Stimulated activated naive CD8-positive, alpha-beta T cell treated with anti-CD3 and anti-CD28 coated beads, Interleukin-15, Interleukin-2, amounts not matched to agents 100 ng/mL and 50 ng/mL, for 24 hours (primary cell): ENCODE measurements around the gene FADS1.
A peak's percentile ranks its signal among the peaks of the same experiment; 100 is the strongest.

Source experiments
- H3K27ac Mint-ChIP-seq: one replicate; pipeline ENCODE4 v1.8.0; 2021; ENCODE audit warnings: mild to moderate bottlenecking, mixed read lengths
- H3K27me3 Mint-ChIP-seq: one replicate; pipeline ENCODE4 v1.8.0; 2021; ENCODE audit warnings: mixed read lengths
- H3K36me3 Mint-ChIP-seq: one replicate; pipeline ENCODE4 v1.8.0; 2021; ENCODE audit warnings: low read depth, mixed read lengths
- H3K4me1 Mint-ChIP-seq: one replicate; pipeline ENCODE4 v1.8.0; 2021; ENCODE audit warnings: low read depth, mixed read lengths
- H3K4me3 Mint-ChIP-seq: one replicate; pipeline ENCODE4 v1.8.0; 2021; ENCODE audit warnings: mild to moderate bottlenecking, mixed read lengths
- H3K9me3 Mint-ChIP-seq: one replicate; pipeline ENCODE4 v1.8.0; 2021; ENCODE audit warnings: mixed read lengths

The FADS1 gene

DNA sequence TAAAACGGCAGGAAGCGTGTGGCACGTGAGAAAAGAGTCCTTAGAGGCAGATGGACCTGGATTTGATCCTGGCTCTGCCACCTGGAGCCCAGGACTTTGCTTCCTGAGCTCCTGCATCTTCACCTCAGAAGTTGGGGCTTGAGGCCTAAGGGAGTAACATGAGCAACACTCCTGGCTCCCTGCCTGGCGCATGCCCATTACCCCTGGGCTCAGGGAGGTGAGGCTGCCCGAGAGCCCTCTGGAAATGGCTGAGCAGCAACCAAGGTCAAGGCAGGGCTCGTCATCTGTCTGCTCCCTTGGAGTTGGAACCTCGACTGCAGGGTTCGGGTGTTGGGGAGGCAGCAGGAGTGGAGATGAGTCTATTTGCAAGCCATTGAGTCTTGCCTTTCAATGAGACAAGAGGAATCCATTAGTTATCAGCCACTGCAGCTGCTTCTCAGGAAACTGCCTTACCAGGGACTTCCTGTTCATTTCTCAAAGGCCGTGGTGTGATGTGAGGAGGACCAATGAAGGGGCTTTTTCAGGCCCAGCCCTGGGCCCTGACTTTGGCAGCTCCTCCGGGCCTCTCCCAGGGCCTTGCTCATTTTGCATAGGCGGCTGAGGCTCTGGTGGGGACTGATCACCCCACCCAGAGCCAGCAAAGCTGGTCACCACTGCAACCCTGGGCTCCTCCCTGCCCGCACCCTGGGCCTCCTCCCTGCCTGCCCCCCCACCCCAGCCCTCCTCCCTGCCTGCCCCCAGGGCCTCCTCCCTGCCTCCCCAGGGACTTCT is 17.7 kb upstream of the FADS1 start:
- Mint-ChIP-seq H3K36me3 (peaks cover under 1% of the 10 kb centered on the region), H3K27ac (peak overlapping the region; percentile 56), H3K4me1 (peaks cover 35% of the 10 kb centered on the region), H3K27me3 (peaks cover 22% of the 10 kb centered on the region), H3K4me3 (no peak overlapping the region), H3K9me3 (no peaks in the 10 kb centered on the region)

DNA sequence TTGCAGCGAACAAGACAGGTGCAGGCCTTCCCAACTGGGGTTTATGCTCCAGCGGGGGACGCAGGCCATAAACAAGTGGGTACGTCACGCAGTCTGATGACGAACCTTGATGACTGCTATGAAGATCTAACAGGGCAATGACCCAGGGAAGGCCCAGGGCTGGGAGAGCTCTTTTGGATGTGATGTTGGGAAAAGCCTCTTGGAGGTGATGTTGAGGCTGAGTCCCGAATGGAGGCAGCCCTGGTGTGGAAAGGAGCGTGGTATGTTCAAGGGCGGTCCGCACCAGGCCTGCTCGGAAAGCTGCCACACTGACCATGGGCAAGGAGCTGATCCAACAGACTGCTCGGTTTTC is 17.1 kb upstream of the FADS1 start:
- peaks cover 26% of the 10 kb centered on the region for H3K27me3 Mint-ChIP-seq
- H3K9me3 Mint-ChIP-seq = no peaks in the 10 kb centered on the region
- no peak overlapping the region for H3K4me3 Mint-ChIP-seq
- H3K27ac Mint-ChIP-seq = peak overlapping the region; percentile 56
- H3K36me3 Mint-ChIP-seq = no peaks in the 10 kb centered on the region
- peaks cover 38% of the 10 kb centered on the region for H3K4me1 Mint-ChIP-seq

GRCh38 chr11:61833471-61833870 is 16.7 kb upstream of the FADS1 start:
- Mint-ChIP-seq H3K36me3 (no peaks in the 10 kb centered on the region), H3K4me3 (peak overlapping the region; percentile 37), H3K9me3 (no peaks in the 10 kb centered on the region), H3K27me3 (peaks cover 26% of the 10 kb centered on the region), H3K27ac (peak overlapping the region; percentile 74), H3K4me1 (peaks cover 41% of the 10 kb centered on the region)

DNA sequence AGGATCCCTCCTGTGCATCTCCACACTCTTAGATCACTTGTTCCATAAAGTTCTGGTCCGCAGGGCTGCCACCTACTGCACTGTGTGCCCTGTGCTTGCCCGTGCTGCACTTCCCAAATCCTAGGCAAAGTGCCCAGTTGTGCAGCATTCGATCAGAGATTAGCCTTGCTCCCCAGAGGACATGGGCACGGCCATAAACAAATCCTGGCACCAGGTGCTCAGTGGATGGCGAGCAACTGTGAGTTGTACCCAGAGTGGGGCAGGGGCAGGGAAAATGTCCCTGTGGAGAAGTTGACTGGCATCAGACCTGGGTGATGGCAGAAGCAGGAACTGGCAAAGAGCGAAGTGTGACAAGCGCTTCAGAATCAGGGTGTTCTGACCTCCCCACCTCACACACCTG is 16.0 kb upstream of the FADS1 start:
- H3K4me1 Mint-ChIP-seq = peaks cover 46% of the 10 kb centered on the region
- H3K4me3 Mint-ChIP-seq = no peak overlapping the region
- H3K36me3 Mint-ChIP-seq = no peaks in the 10 kb centered on the region
- H3K9me3 Mint-ChIP-seq = no peaks in the 10 kb centered on the region
- H3K27me3 Mint-ChIP-seq = peaks cover 26% of the 10 kb centered on the region
- no peak overlapping the region for H3K27ac Mint-ChIP-seq

- H3K27ac Mint-ChIP-seq = no peak overlapping the region
- peaks cover 27% of the 10 kb centered on the region for H3K27me3 Mint-ChIP-seq
- no peaks in the 10 kb centered on the region for H3K9me3 Mint-ChIP-seq
- peaks cover 48% of the 10 kb centered on the region for H3K4me1 Mint-ChIP-seq
- no peaks in the 10 kb centered on the region for H3K36me3 Mint-ChIP-seq
- H3K4me3 Mint-ChIP-seq = no peak overlapping the region
Measured at GRCh38 chr11:61832207-61832606, 15.4 kb upstream of the FADS1 start.

- Mint-ChIP-seq H3K9me3 (no peaks in the 10 kb centered on the region), H3K4me3 (peak overlapping the region; percentile 14), H3K4me1 (peaks cover 47% of the 10 kb centered on the region), H3K27me3 (peaks cover 39% of the 10 kb centered on the region), H3K36me3 (no peaks in the 10 kb centered on the region), H3K27ac (no peak overlapping the region)
Measured at GRCh38 chr11:61830237-61831105, 13.7 kb upstream of the FADS1 start.

DNA sequence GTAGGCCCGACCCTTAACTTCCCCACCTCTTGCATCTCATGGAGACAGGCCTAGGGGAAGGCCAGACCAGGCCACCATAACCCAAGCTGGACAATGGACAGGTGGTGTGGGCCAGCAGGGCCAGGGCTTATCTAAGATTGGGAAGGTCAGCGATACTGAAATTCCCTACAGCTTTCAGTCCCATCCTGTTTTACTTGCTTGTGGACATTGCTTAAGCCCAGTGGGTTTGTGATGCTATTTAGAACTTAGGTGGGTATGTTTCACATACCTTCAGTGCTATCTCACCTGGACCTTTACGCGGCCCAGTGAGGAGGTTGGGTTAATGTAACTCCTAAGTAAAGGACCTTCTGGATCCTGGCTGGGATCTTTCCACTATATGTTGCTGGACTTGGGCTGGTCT is 13.0 kb upstream of the FADS1 start:
- no peaks in the 10 kb centered on the region for H3K9me3 Mint-ChIP-seq
- peaks cover 41% of the 10 kb centered on the region for H3K4me1 Mint-ChIP-seq
- H3K27me3 Mint-ChIP-seq = peaks cover 39% of the 10 kb centered on the region
- peak overlapping the region; percentile 85 for H3K4me3 Mint-ChIP-seq
- no peaks in the 10 kb centered on the region for H3K36me3 Mint-ChIP-seq
- H3K27ac Mint-ChIP-seq = no peak overlapping the region

- H3K27me3 Mint-ChIP-seq = peaks cover 43% of the 10 kb centered on the region
- peak overlapping the region; percentile 85 for H3K4me3 Mint-ChIP-seq
- H3K9me3 Mint-ChIP-seq = no peaks in the 10 kb centered on the region
- H3K4me1 Mint-ChIP-seq = peaks cover 31% of the 10 kb centered on the region
- H3K36me3 Mint-ChIP-seq = no peaks in the 10 kb centered on the region
- no peak overlapping the region for H3K27ac Mint-ChIP-seq
Measured at GRCh38 chr11:61828629-61829407, 12.0 kb upstream of the FADS1 start.

DNA sequence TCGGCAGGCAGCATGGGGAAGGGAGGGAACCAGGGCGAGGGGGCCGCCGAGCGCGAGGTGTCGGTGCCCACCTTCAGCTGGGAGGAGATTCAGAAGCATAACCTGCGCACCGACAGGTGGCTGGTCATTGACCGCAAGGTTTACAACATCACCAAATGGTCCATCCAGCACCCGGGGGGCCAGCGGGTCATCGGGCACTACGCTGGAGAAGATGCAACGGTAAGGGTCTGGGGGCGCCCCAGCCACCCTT is 11.5 kb upstream of the FADS1 start:
- Mint-ChIP-seq H3K27ac (peak overlapping the region; percentile 58), H3K27me3 (peaks cover 43% of the 10 kb centered on the region), H3K9me3 (no peaks in the 10 kb centered on the region), H3K4me1 (peaks cover 26% of the 10 kb centered on the region), H3K4me3 (peak overlapping the region; percentile 85), H3K36me3 (no peaks in the 10 kb centered on the region)

DNA sequence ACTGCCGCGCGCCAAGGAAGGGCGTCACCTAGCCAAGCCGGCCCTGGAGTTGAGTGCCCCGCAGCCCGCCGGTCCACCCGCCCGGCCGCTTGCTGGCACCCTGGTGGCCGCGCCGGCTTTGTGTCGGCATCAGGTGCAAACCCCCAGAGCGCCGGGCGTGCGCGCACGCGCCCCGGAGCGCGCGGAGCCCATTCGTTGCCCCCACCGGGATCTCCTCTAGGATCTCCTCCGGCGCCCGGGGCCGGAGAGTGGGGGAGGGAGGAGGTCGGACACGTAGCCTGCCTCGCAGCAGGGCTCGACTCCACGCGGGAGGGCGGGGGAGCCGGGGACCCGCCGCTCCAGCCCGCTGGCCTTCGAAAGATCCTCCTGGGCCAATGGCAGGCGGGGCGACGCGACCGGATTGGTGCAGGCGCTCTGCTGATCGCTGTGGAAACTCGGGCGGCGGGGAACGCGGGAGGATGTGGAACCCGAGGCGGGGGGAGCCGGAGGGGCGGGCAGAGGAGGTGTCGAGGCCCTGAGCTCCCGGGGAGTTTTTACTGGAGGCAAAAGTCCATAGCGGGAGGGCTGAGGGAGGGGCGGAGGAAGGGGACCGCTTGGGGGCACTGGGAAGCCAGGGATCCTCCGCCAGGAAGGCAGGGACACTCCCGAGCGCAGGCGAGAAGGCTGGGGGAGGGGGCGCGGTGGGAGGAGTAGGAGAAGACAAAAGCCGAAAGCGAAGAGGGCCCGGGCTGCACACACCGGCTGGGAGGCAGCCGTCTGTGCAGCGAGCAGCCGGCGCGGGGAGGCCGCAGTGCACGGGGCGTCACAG is 11.0 kb upstream of the FADS1 start, which contains the start of gene FADS2:
Gene FADS2, plus strand, starts transcription at position 730 of the 808 bp plus-strand sequence. CDS start 91 bp downstream, outside the sequence.
- Mint-ChIP-seq H3K4me1 (peaks cover 24% of the 10 kb centered on the region), H3K27me3 (peaks cover 43% of the 10 kb centered on the region), H3K36me3 (no peaks in the 10 kb centered on the region), H3K27ac (peak within 1 kb of the TSS; percentile 71), H3K4me3 (peak within 1 kb of the TSS; percentile 85), H3K9me3 (no peaks in the 10 kb centered on the region)

DNA sequence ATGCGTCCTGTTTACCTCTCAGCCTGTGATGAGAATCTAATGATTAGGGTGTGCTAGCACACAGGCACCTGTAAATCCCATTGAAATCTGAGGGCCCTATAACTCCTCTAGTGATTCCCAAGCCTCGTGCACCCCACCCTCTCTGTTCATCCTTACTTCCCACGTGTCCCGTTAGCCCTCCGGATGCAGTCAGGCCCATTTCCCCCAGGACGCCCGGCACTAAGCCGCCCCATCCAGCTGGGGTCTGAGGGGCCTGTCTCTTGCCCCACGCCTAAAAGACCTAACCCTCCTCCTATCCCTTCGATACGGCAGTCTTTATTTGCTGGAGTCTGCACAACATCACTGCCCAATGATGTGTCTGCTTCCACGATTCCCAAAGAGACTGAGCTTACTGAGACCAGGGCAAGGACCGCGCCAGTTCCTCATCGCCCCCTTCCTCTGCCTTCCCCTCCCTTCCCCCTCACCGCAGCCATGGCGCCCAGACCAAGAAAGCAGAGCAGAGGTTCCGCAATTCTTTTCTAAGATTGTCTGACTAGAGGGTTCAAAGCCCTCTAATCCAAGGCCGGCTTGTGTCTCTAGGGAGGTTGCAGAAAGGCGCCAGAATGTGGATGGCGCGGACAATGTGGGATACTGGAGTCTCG is 10.2 kb upstream of the FADS1 start:
- Mint-ChIP-seq H3K27me3 (peaks cover 42% of the 10 kb centered on the region), H3K27ac (peak overlapping the region; percentile 71), H3K4me1 (peaks cover 24% of the 10 kb centered on the region), H3K36me3 (no peaks in the 10 kb centered on the region), H3K9me3 (no peaks in the 10 kb centered on the region), H3K4me3 (peak overlapping the region; percentile 85)

- H3K36me3 Mint-ChIP-seq = no peaks in the 10 kb centered on the region
- no peak overlapping the region for H3K27ac Mint-ChIP-seq
- H3K9me3 Mint-ChIP-seq = no peaks in the 10 kb centered on the region
- H3K27me3 Mint-ChIP-seq = peaks cover 17% of the 10 kb centered on the region
- H3K4me1 Mint-ChIP-seq = peaks cover 10% of the 10 kb centered on the region
- no peak overlapping the region for H3K4me3 Mint-ChIP-seq
Measured at GRCh38 chr11:61820174-61820573, 3.4 kb upstream of the FADS1 start.

DNA sequence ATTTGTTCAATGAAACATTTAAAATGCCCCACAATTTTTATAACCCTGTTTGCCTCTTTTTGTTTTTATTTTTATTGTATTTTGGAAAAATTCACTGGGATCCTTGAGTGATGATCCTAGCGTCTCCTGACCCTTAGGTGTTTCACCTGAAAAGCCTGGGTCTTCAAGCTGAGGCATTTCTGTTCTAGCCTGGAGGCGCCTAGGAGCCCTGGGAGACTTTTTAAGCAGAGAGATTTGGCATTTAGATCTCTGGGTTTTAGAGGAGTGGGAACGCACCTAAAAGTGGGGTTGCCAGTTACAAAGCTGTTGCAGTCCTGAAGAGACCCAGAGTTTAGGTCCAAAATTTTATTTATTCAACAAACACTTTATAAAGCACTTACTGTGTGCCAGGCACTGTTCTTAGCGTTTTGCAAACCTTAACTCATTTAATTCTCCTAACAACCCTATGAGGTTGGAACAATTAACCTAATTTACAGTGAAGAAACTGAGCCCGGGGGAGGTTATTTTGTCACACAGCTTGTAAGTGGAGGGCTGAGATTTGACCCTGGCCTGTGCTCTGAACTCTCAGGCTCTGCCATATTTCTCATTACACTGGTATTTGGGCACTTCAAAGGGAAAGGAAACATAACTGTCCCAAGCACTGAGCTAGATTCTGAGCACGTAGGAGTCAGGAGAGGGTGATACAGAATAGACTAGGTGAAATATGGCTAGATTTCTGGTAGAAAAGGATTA is 834 bp upstream of the FADS1 start:
- no peak overlapping the region for H3K27ac Mint-ChIP-seq
- peaks cover 20% of the 10 kb centered on the region for H3K27me3 Mint-ChIP-seq
- H3K9me3 Mint-ChIP-seq = no peaks in the 10 kb centered on the region
- H3K4me1 Mint-ChIP-seq = peaks cover 17% of the 10 kb centered on the region
- H3K36me3 Mint-ChIP-seq = peaks cover 5% of the 10 kb centered on the region
- H3K4me3 Mint-ChIP-seq = peak overlapping the region; percentile 65
